ENCODE data around the gene FLOT1.

DNA sequence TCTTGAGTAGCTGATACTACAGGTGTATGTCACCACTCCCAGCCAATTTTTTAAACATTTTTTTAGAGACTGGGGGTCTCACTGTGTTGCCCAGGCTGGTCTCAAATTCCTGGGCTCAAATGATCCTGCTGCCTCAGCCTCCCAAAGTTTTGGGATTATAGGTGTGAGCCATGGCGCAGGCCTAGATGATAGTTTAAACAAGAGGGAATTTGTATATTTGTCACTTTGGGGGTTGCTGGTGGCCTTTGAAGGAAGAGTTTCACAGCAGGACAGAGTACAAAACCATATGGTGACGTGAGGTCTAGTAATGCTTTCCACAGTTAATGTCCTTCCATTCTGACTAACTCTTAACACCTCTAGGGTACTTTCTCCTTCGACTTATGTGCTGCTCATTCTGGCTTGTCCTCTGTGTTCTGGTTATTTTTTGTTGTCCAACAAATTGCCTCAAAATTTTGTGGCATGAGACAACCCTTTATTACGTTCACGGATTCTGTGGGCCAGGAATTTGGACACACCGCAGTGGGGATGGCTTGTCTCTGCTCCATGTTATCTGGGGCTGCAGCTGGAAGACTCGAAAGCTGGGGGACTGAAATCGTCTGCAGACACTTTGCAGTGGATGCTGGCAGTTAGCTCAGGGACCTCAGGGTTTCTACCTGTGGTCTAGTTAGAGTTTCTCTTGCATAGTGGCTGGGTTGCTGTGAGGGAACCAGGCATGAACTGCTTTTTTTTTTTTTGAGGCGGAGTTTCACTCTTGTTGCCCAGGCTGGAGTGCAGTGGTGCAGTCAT is 24.9 kb upstream of the FLOT1 start:
- TF ChIP-seq CTCF (IDR thresholded peaks at IDR 0.05) = no peak
- no peak for TF ChIP-seq POLR2A (IDR thresholded peaks at IDR 0.05)

All from esophagus squamous epithelium (tissue), 4 donors.